ENCODE results near the gene ADO. TPM values are rescaled to one million over a fixed set of nuclear protein-coding genes. Genes with fewer than 3 reads are reported as not detected.

The ADO gene
- total RNA-seq, 1 donor from 2014 or later: 23.0 TPM

Other genes starting within 250 kb of the ADO start
- gene EGR2, start 11.6 kb downstream of the ADO start, total RNA-seq: 0.17 and 0.40 TPM in 2 replicates